GM19025 (cell line): ENCODE data around the gene TMEM132D.
"Not testable (repeated sequence)": the region's sequence is repeated elsewhere in the genome, so short reads cannot be mapped to it uniquely, and the experiment has no call there.

Experiments used
- ATAC-seq: cut with Tn5 transposase; IDR thresholded peaks from one replicate; pipeline ENCODE4 v1.9.1; 2021; ENCODE audit warnings: mild to moderate bottlenecking, low read depth, moderate library complexity; ENCODE audit not compliant: unreplicated experiment

The TMEM132D gene

GRCh38 chr12:129549656-129550055 is 354.2 kb downstream of the TMEM132D start:
- ATAC-seq = no peak

- ATAC-seq = not testable (repeated sequence)
Observed at GRCh38 chr12:129549020-129549419, 354.8 kb downstream of the TMEM132D start.

- no peak for ATAC-seq
Observed at GRCh38 chr12:129544716-129545115, 359.1 kb downstream of the TMEM132D start.

- ATAC-seq = no peak
Observed at GRCh38 chr12:129540954-129541353, 362.9 kb downstream of the TMEM132D start.

- ATAC-seq = no peak
Observed at GRCh38 chr12:129540249-129540648, 363.6 kb downstream of the TMEM132D start.

- ATAC-seq = not testable (repeated sequence)
Observed at GRCh38 chr12:129538724-129539335, 365.0 kb downstream of the TMEM132D start.

- no peak for ATAC-seq
Observed at GRCh38 chr12:129538137-129538536, 365.7 kb downstream of the TMEM132D start.

GRCh38 chr12:129534966-129535750 is 368.7 kb downstream of the TMEM132D start:
- no peak for ATAC-seq

GRCh38 chr12:129532707-129533499 is 370.9 kb downstream of the TMEM132D start:
- ATAC-seq = no peak

GRCh38 chr12:129532082-129532481 is 371.7 kb downstream of the TMEM132D start:
- ATAC-seq = no peak

- ATAC-seq = no peak
Observed at GRCh38 chr12:129530984-129531383, 372.8 kb downstream of the TMEM132D start.

GRCh38 chr12:129530517-129530916 is 373.3 kb downstream of the TMEM132D start:
- no peak for ATAC-seq

- ATAC-seq = no peak
Observed at GRCh38 chr12:129527506-129527905, 376.3 kb downstream of the TMEM132D start.

- ATAC-seq = no peak
Observed at GRCh38 chr12:129523621-129524020, 380.2 kb downstream of the TMEM132D start.

GRCh38 chr12:129520739-129521138 is 383.1 kb downstream of the TMEM132D start:
- ATAC-seq = no peak

GRCh38 chr12:129503802-129504201 is 400.0 kb downstream of the TMEM132D start:
- ATAC-seq = no peak

GRCh38 chr12:129496226-129496625 is 407.6 kb downstream of the TMEM132D start:
- ATAC-seq = no peak

GRCh38 chr12:129494766-129495165 is 409.1 kb downstream of the TMEM132D start:
- ATAC-seq = no peak

GRCh38 chr12:129494260-129494659 is 409.6 kb downstream of the TMEM132D start:
- ATAC-seq = no peak

GRCh38 chr12:129489100-129489676 is 414.6 kb downstream of the TMEM132D start:
- no peak for ATAC-seq

GRCh38 chr12:129486931-129487330 is 416.9 kb downstream of the TMEM132D start:
- ATAC-seq = no peak
